OCI-LY7 (cell line): ENCODE data around the gene RNF157.

Experiments used
- CTCF ChIP-seq: fragments of 200-600 bp; sonication (generic); conservative IDR thresholded peaks from 2 replicates; pipeline ENCODE4 v1.5.1; 2014; ENCODE audit warnings: mild to moderate bottlenecking, antibody characterized with exemption, low read length, moderate library complexity, mixed read lengths
- EZH2phosphoT487 ChIP-seq: fragments of 200-600 bp; sonication (generic); IDR thresholded peaks from 2 replicates; pipeline ENCODE4 v1.6.1; 2018; ENCODE audit warnings: low read depth, borderline replicate concordance, mild to moderate bottlenecking, mixed run types, antibody characterized with exemption, low read length, moderate library complexity, mixed read lengths

- no peak for TF ChIP-seq CTCF
- TF ChIP-seq EZH2phosphoT487: no peak
Observed at GRCh38 chr17:76156662-76156991, 83.7 kb downstream of the RNF157 start.
